ENCODE measurements around the gene KRT10.

DNA sequence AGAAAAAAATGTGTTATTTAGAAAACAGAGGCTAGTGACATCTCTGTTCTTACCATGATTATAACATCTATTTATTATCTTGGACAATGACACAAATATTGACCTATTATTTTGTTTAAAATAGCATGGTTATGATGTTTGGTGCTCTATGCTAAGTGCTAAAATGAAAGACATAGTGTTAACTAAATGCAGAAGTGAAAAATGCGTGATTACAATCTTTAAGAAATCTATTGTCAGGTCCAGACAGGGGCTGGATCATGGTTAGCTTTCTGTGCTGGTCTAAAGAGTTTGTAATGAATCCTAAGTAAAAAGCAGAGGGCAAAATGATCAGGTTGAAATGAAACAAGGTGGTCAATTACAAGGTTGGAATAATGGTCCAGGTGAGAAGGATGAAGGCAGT, 22.0 kb downstream of the KRT10 start:
- TF ChIP-seq POLR2A (IDR thresholded peaks at IDR 0.05): no peak
- no peak for TF ChIP-seq CTCF (IDR thresholded peaks at IDR 0.05)
- TF ChIP-seq POLR2AphosphoS5 (IDR thresholded peaks at IDR 0.05; ENCODE audit: insufficient read depth in 1 of 2, low read depth in 1 of 2): no peak
